ENCODE measurements around the gene DIS3L2. TPM values are rescaled to one million over a fixed set of nuclear protein-coding genes. Genes with fewer than 3 reads are reported as not detected.

The DIS3L2 gene
- total and polyA plus RNA-seq, 5 donors from 2014 or later = 10.9 to 76.9 (median 21.0) TPM

DNA sequence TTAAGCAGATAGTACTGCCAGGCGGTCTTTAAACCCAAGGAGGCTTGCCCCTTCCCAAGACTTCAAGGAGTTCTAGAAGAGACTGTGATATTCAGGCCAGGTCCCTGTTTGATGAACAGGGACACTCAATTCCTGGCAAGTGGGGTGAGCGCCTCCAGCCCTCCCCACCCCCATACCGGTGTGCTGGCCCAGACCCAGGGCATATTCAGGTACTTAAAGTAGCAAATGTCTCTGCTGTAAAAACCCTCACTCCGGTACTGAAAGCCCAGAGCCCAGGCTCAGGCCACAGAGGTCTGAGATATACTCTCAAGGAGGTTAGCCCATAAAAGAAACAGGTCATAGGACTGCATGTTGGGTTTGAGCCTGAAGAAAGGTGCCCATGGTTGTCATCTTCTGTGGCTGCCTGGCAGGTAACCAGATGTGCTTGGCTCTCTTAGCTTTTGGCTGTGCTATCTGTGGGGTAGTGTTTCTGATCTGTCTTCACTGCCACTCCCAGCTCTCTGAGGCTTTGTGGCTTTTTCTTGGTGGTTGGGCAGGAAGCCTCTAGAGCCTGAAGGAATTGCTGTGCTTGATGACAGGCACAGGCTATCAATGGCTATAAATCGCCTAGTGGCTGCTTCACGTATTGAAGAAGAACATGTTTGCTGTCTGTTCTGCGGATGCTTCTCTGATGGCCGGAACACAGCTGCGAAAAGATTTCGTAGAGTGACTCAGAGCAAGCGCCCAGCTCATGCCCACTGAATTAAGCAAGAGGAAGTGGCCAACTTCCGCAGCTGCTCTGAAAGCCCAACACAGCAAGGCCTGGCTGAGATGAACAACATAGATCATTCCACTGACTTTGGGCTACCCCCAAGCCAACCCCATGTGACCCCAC lies 353.8 kb downstream of the DIS3L2 start:
- Mint-ChIP-seq H3K36me3 (no peaks in the 10 kb centered on the region), H3K27ac (peak overlapping the region; percentile 96 to 98 (median 97)), H3K4me1 (peaks cover 23 to 96% (median 70%) of the 10 kb centered on the region in 4 donors), H3K9me3 (peaks cover 0 to 5% (median 0%) of the 10 kb centered on the region in 7 donors), H3K27me3 (no peaks in the 10 kb centered on the region), H3K4me3 (peak overlapping the region; percentile 72 to 87 (median 80))
- peak; percentile 59 to 97 (median 78) for DNase-seq
- no peaks in the 10 kb centered on the region for H3K36me3 ChIP-seq (ENCODE audit: control insufficient read depth, insufficient read depth, low read length)
- peak overlapping the region; percentile 85 for H3K27ac ChIP-seq (ENCODE audit: insufficient read depth, low read length, poor library complexity, severe bottlenecking)
- peak; percentile 90 to 93 for ATAC-seq (ENCODE audit: low read depth in 2 of 2)
- H3K9me3 ChIP-seq (ENCODE audit: control insufficient read depth in 2 of 2, low read length in 2 of 2) = no peaks in the 10 kb centered on the region
- peak overlapping the region; percentile 49 for H3K4me3 ChIP-seq (ENCODE audit: low read depth, low read length)
- peaks cover 87% of the 10 kb centered on the region for H3K4me1 ChIP-seq (ENCODE audit: control insufficient read depth, insufficient read depth, low read length, poor library complexity, severe bottlenecking)
- no peaks in the 10 kb centered on the region for H3K27me3 ChIP-seq (ENCODE audit: control insufficient read depth, insufficient read depth, low read length)

DNA sequence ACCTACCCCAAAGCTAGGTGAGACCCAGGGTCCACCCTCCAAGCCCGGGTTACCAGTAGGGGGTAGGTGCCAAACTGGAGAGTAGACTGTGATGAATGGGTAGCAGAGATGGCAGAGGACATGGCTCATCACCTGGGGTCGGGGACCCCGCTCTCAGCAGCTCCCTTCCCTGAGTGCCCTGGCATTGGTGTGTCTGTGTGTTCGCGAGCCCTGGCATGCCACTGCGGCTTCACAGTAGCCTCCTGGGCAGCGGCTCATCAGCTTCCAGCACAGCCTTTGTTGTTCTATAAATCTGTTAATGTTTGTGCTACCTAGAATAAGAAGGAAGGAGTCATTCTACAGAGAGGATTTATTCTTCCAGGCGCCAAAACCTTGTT lies 354.4 kb downstream of the DIS3L2 start:
- Mint-ChIP-seq H3K27ac (peak overlapping the region; percentile 96 to 98 (median 97)), H3K27me3 (no peaks in the 10 kb centered on the region), H3K9me3 (peaks cover 0 to 5% (median 0%) of the 10 kb centered on the region in 7 donors), H3K4me1 (peaks cover 19 to 96% (median 68%) of the 10 kb centered on the region in 4 donors), H3K4me3 (peak overlapping the region; percentile 72 to 87 (median 82)), H3K36me3 (no peaks in the 10 kb centered on the region)
- Histone ChIP-seq H3K27me3 (ENCODE audit: control insufficient read depth, insufficient read depth, low read length) (no peaks in the 10 kb centered on the region), H3K36me3 (ENCODE audit: control insufficient read depth, insufficient read depth, low read length) (no peaks in the 10 kb centered on the region), H3K4me3 (ENCODE audit: low read depth, low read length) (peak overlapping the region; percentile 42), H3K4me1 (ENCODE audit: control insufficient read depth, insufficient read depth, low read length, poor library complexity, severe bottlenecking) (peaks cover 87% of the 10 kb centered on the region), H3K9me3 (ENCODE audit: control insufficient read depth in 2 of 2, low read length in 2 of 2) (no peaks in the 10 kb centered on the region), H3K27ac (ENCODE audit: insufficient read depth, low read length, poor library complexity, severe bottlenecking) (peak overlapping the region; percentile 85)
- DNase-seq = no peak
- ATAC-seq (ENCODE audit: low read depth in 2 of 2) = no peak

DNA sequence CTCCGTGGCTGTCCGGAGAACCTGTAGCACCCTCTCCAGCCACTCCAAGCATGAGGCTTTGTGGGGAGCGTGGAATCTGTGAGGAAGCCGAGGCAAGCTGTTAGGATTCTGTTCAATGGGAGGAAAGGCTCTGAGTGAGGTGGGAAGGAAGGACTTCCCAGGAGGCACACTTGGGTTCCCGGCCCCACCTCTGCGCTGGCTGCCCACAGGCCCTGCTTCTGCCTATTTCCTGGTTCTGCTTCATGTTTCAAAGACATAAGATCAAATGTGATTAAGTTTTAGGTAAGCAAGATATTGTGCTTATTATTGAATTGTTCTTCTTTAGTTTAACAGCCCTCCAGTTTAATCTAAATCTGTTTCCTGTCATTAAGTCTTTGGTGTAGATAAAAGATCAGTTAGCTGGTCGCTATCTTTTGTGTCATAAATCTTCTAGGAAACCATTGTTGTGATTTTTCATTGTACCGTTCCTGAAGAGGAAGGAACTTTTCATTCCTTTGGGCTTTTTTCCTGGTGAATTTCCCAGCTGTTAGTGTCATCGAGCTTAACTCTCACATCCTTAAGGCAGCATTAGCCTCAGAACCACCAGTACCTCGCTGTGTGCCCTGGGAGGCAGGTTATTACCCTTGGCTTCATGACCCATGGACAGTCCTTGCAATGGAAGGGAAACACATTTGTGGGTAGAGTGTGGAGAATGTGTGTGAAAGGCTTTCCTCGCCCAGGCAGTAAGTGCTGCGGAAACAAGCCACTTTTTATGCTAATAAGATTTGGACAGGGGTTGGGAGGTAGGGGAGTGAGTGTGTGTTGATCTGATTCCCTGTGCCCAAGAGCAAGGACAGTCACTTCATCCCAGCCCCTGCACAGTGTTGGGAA lies 355.2 kb downstream of the DIS3L2 start:
- Mint-ChIP-seq H3K27me3 (no peaks in the 10 kb centered on the region), H3K36me3 (no peaks in the 10 kb centered on the region), H3K27ac (peak overlapping the region; percentile 96 to 98 (median 97)), H3K4me1 (peaks cover 16 to 97% (median 66%) of the 10 kb centered on the region in 4 donors), H3K9me3 (peaks cover 0 to 5% (median 0%) of the 10 kb centered on the region in 7 donors), H3K4me3 (peak overlapping the region; percentile 72 to 87 (median 81))
- DNase-seq = peak in 1 of 3 donors; percentile 46
- Histone ChIP-seq H3K4me1 (ENCODE audit: control insufficient read depth, insufficient read depth, low read length, poor library complexity, severe bottlenecking) (peaks cover 89% of the 10 kb centered on the region), H3K27me3 (ENCODE audit: control insufficient read depth, insufficient read depth, low read length) (no peaks in the 10 kb centered on the region), H3K4me3 (ENCODE audit: low read depth, low read length) (peak overlapping the region; percentile 42), H3K9me3 (ENCODE audit: control insufficient read depth in 2 of 2, low read length in 2 of 2) (no peaks in the 10 kb centered on the region), H3K36me3 (ENCODE audit: control insufficient read depth, insufficient read depth, low read length) (no peaks in the 10 kb centered on the region), H3K27ac (ENCODE audit: insufficient read depth, low read length, poor library complexity, severe bottlenecking) (peak overlapping the region; percentile 85)
- no peak for ATAC-seq (ENCODE audit: low read depth in 2 of 2)

GRCh38 chr2:232318169-232318855 lies 356.8 kb downstream of the DIS3L2 start:
- Histone ChIP-seq H3K4me1 (ENCODE audit: control insufficient read depth, insufficient read depth, low read length, poor library complexity, severe bottlenecking) (peaks cover 100% of the 10 kb centered on the region), H3K27me3 (ENCODE audit: control insufficient read depth, insufficient read depth, low read length) (no peaks in the 10 kb centered on the region), H3K27ac (ENCODE audit: insufficient read depth, low read length, poor library complexity, severe bottlenecking) (peak overlapping the region; percentile 85), H3K36me3 (ENCODE audit: control insufficient read depth, insufficient read depth, low read length) (no peaks in the 10 kb centered on the region), H3K9me3 (ENCODE audit: control insufficient read depth in 2 of 2, low read length in 2 of 2) (no peaks in the 10 kb centered on the region), H3K4me3 (ENCODE audit: low read depth, low read length) (peak overlapping the region; percentile 73)
- DNase-seq = no peak
- H3K27ac Mint-ChIP-seq = peak overlapping the region; percentile 96 to 98 (median 97)
- H3K36me3 Mint-ChIP-seq = no peaks in the 10 kb centered on the region
- H3K4me3 Mint-ChIP-seq = peak overlapping the region; percentile 72 to 84 (median 81)
- ATAC-seq (ENCODE audit: low read depth in 2 of 2) = no peak
- peaks cover 13 to 98% (median 61%) of the 10 kb centered on the region in 4 donors for H3K4me1 Mint-ChIP-seq
- no peaks in the 10 kb centered on the region for H3K27me3 Mint-ChIP-seq
- H3K9me3 Mint-ChIP-seq = peaks cover 0 to 4% (median 0%) of the 10 kb centered on the region in 7 donors

- DNase-seq (no peak), ATAC-seq (ENCODE audit: low read depth in 2 of 2) (no peak)
- Histone ChIP-seq H3K27me3 (ENCODE audit: control insufficient read depth, insufficient read depth, low read length) (no peaks in the 10 kb centered on the region), H3K36me3 (ENCODE audit: control insufficient read depth, insufficient read depth, low read length) (no peaks in the 10 kb centered on the region), H3K9me3 (ENCODE audit: control insufficient read depth in 2 of 2, low read length in 2 of 2) (no peaks in the 10 kb centered on the region), H3K4me3 (ENCODE audit: low read depth, low read length) (peak overlapping the region; percentile 73), H3K27ac (ENCODE audit: insufficient read depth, low read length, poor library complexity, severe bottlenecking) (peak overlapping the region; percentile 85), H3K4me1 (ENCODE audit: control insufficient read depth, insufficient read depth, low read length, poor library complexity, severe bottlenecking) (peaks cover 91% of the 10 kb centered on the region)
- H3K27me3 Mint-ChIP-seq = no peaks in the 10 kb centered on the region
- H3K9me3 Mint-ChIP-seq = peaks cover 0 to 2% (median 0%) of the 10 kb centered on the region in 7 donors
- H3K27ac Mint-ChIP-seq = peak overlapping the region; percentile 96 to 98 (median 97)
- peaks cover 13 to 92% (median 55%) of the 10 kb centered on the region in 4 donors for H3K4me1 Mint-ChIP-seq
- no peaks in the 10 kb centered on the region for H3K36me3 Mint-ChIP-seq
- H3K4me3 Mint-ChIP-seq = peak overlapping the region; percentile 80 to 86 (median 84)
Measured at GRCh38 chr2:232319067-232319802, 357.7 kb downstream of the DIS3L2 start.

DNA sequence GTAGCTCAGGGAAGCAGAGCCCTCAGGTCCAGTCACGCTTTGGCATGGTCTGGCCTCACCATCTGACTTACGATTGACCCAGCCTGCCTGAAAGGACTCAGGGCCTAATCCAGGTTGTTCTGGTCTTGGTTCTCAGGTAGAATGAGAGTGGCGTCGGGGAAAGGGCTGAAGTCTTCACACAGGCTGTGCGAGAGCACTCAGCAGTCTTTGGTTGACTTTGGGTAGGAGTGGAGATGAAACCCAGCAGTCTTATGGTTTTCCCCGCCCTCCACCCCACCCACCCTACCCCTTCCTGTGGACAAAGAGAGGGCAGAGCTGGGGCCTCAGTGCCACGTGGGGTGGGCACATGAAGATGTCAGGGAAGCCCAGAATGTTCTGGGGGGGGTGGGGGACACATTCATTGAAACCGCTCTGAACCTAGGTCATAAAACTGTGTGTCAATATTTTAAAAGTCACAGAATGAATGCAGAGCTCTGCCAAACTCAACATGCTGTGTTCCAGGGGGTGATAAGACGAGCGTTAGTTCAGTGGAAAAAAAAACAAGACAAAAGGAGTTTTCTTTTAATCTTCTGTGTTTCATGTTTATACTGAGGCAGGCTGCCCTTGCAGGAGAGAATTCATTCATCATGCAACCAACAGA lies 358.4 kb downstream of the DIS3L2 start:
- Mint-ChIP-seq H3K27ac (peak overlapping the region; percentile 95 to 98 (median 97)), H3K9me3 (peaks cover 0 to under 1% (median 0%) of the 10 kb centered on the region in 7 donors), H3K36me3 (no peaks in the 10 kb centered on the region), H3K4me1 (peaks cover 13 to 85% (median 49%) of the 10 kb centered on the region in 4 donors), H3K27me3 (no peaks in the 10 kb centered on the region), H3K4me3 (peak overlapping the region; percentile 80 to 86 (median 84))
- DNase-seq (peak in 1 of 3 donors; percentile 67), ATAC-seq (ENCODE audit: low read depth in 2 of 2) (no peak)
- Histone ChIP-seq H3K27ac (ENCODE audit: insufficient read depth, low read length, poor library complexity, severe bottlenecking) (peak overlapping the region; percentile 85), H3K4me3 (ENCODE audit: low read depth, low read length) (peak overlapping the region; percentile 73), H3K27me3 (ENCODE audit: control insufficient read depth, insufficient read depth, low read length) (no peaks in the 10 kb centered on the region), H3K36me3 (ENCODE audit: control insufficient read depth, insufficient read depth, low read length) (no peaks in the 10 kb centered on the region), H3K9me3 (ENCODE audit: control insufficient read depth in 2 of 2, low read length in 2 of 2) (no peaks in the 10 kb centered on the region), H3K4me1 (ENCODE audit: control insufficient read depth, insufficient read depth, low read length, poor library complexity, severe bottlenecking) (peaks cover 85% of the 10 kb centered on the region)

Data from CD4-positive, CD25-positive, alpha-beta regulatory T cell (primary cell).